ENCODE measurements around the gene UFSP2.
"Not testable (repeated sequence)": the region's sequence is repeated elsewhere in the genome, so short reads cannot be mapped to it uniquely, and the experiment has no call there.

Gene UFSP2

GRCh38 chr4:185381288-185382196 is 44.2 kb downstream of the UFSP2 start:
- DNase-seq: no peak

GRCh38 chr4:185380320-185380719 is 45.4 kb downstream of the UFSP2 start:
- no peak for DNase-seq

GRCh38 chr4:185379326-185380295 is 46.2 kb downstream of the UFSP2 start:
- no peak for DNase-seq

- DNase-seq: no peak
These were observed 47.5 kb downstream of the UFSP2 start for GRCh38 chr4:185378264-185378663.

- no peak for DNase-seq
These were observed 51.2 kb downstream of the UFSP2 start for GRCh38 chr4:185374573-185374972.

- DNase-seq: no peak
These were observed 51.7 kb downstream of the UFSP2 start for GRCh38 chr4:185374027-185374426.

GRCh38 chr4:185371702-185372101 is 54.1 kb downstream of the UFSP2 start:
- no peak for DNase-seq

GRCh38 chr4:185370268-185370949 is 55.4 kb downstream of the UFSP2 start:
- no peak for DNase-seq

GRCh38 chr4:185369731-185370130 is 56.0 kb downstream of the UFSP2 start:
- DNase-seq: no peak

- DNase-seq: no peak
These were observed 60.9 kb downstream of the UFSP2 start for GRCh38 chr4:185364886-185365285.

GRCh38 chr4:185363251-185363650 is 62.5 kb downstream of the UFSP2 start:
- DNase-seq: no peak

- not testable (repeated sequence) for DNase-seq
These were observed 63.2 kb downstream of the UFSP2 start for GRCh38 chr4:185362570-185362969.

GRCh38 chr4:185361872-185362271 is 63.9 kb downstream of the UFSP2 start:
- no peak for DNase-seq

GRCh38 chr4:185359767-185360446 is 65.9 kb downstream of the UFSP2 start:
- DNase-seq: no peak

GRCh38 chr4:185358959-185359358 is 66.8 kb downstream of the UFSP2 start:
- DNase-seq: no peak

- DNase-seq: no peak
These were observed 67.2 kb downstream of the UFSP2 start for GRCh38 chr4:185358514-185358913.

GRCh38 chr4:185357733-185358440 is 67.9 kb downstream of the UFSP2 start:
- no peak for DNase-seq

- DNase-seq: no peak
These were observed 68.6 kb downstream of the UFSP2 start for GRCh38 chr4:185357211-185357610.

GRCh38 chr4:185352741-185353140 is 73.0 kb downstream of the UFSP2 start:
- DNase-seq: no peak

GRCh38 chr4:185352202-185352601 is 73.6 kb downstream of the UFSP2 start:
- DNase-seq: no peak

GRCh38 chr4:185351691-185352090 is 74.1 kb downstream of the UFSP2 start:
- DNase-seq: no peak

All from NCI-H187 treated with DMSO at 0.1 percent for 48 hours (cell line).